MCF 10A (cell line): Measurements from ENCODE around the gene VPS25. TPM values are rescaled to one million over a fixed set of nuclear protein-coding genes. Genes with fewer than 3 reads are reported as not detected.

Source experiments
- BruUV-seq: library from RNA; stranded (reverse); fragments of 400-500 nt; replicated peaks from 2 replicates; lab custom pipeline; 2021; lab: Mats Ljungman, UMichigan
- CTCF ChIA-PET: fragments of 300-600 bp; sonication (Branson Sonifier 250); formaldehyde crosslinking; extraction: SDS; loops from one replicate; lab custom pipeline; 2021; ENCODE audit warnings: antibody characterized with exemption, inconsistent platforms; lab: Yijun Ruan, JAX
- POLR2A ChIA-PET: fragments of 300-600, 350-650 bp; sonication (Branson Sonifier 250); formaldehyde crosslinking; extraction: SDS; loops from one replicate; lab custom pipeline; 2020; ENCODE audit warnings: antibody characterized with exemption, inconsistent platforms; lab: Yijun Ruan, JAX
- DNase-seq: peaks from one replicate; pipeline ENCODE4 v3.0.0-alpha.2; 2018; ENCODE audit not compliant: unreplicated experiment
- H3K27ac Mint-ChIP-seq: one replicate; pipeline ENCODE4 v1.8.0; 2022; ENCODE audit warnings: mild to moderate bottlenecking, low read depth, mixed read lengths; ENCODE audit not compliant: unreplicated experiment
- H3K27me3 Mint-ChIP-seq: one replicate; pipeline ENCODE4 v1.8.0; 2022; ENCODE audit warnings: mixed read lengths; ENCODE audit not compliant: insufficient read depth, unreplicated experiment
- H3K36me3 Mint-ChIP-seq: one replicate; pipeline ENCODE4 v1.8.0; 2022; ENCODE audit warnings: mild to moderate bottlenecking, moderate library complexity, mixed read lengths; ENCODE audit not compliant: insufficient read depth, unreplicated experiment
- H3K4me1 Mint-ChIP-seq: one replicate; pipeline ENCODE4 v1.8.0; 2022; ENCODE audit warnings: mixed read lengths; ENCODE audit not compliant: insufficient read depth, unreplicated experiment
- H3K4me3 Mint-ChIP-seq: one replicate; pipeline ENCODE4 v1.8.0; 2022; ENCODE audit warnings: mild to moderate bottlenecking, moderate library complexity, mixed read lengths; ENCODE audit not compliant: unreplicated experiment
- H3K9me3 Mint-ChIP-seq: one replicate; pipeline ENCODE4 v1.8.0; 2022; ENCODE audit warnings: mixed read lengths; ENCODE audit not compliant: unreplicated experiment
- CTCF ChIP-seq: fragments of 200-600 bp; IDR thresholded peaks from one replicate; pipeline ENCODE4 v1.8.0; 2022; ENCODE audit warnings: antibody characterized with exemption, mild to moderate bottlenecking; ENCODE audit not compliant: unreplicated experiment
- intact Hi-C: fragments of 100-400 bp; cut with micrococcal nuclease; formaldehyde crosslinking; loops from 2 replicates; pipeline ENCODE4 v1.14.1; 2022
- total RNA-seq: library from RNA; stranded (reverse); gene quantifications from 2 replicates; pipeline ENCODE4 v1.2.3, GENCODE V29; 2022

VPS25 gene
- total RNA-seq, 1 experiment from 2014 or later, result 84.3 TPM

- DNase-seq, result no peak
- H3K27ac Mint-ChIP-seq, result no peak overlapping the region
- no peaks in the 10 kb centered on the region for H3K36me3 Mint-ChIP-seq
- H3K4me1 Mint-ChIP-seq, result peaks cover 11% of the 10 kb centered on the region
- H3K4me3 Mint-ChIP-seq, result no peak overlapping the region
- intact Hi-C loops, result no loop called here
- BruUV-seq, result no TSS peak
- ChIA-PET POLR2A (interaction anchor here (0.6 to 1.6 kb wide), 5 partner anchors 9 to 1417 kb away, joined by 3 to 6 read pairs (median 4); partner anchors contain the start of genes BECN1, RETREG3 and VPS25), CTCF (interaction anchor here (0.9 to 1.0 kb wide), 2 partner anchors 10 to 24 kb away, joined by 3 read pairs; no protein-coding TSS in a partner anchor)
- no peaks in the 10 kb centered on the region for H3K9me3 Mint-ChIP-seq
- no peak for TF ChIP-seq CTCF
- no peaks in the 10 kb centered on the region for H3K27me3 Mint-ChIP-seq
These were observed 14.0 kb downstream of the VPS25 start for GRCh38 chr17:42787266-42787665.

GRCh38 chr17:42791948-42792347 lies 18.7 kb downstream of the VPS25 start:
- no peak overlapping the region for H3K27ac Mint-ChIP-seq
- DNase-seq, result no peak
- POLR2A ChIA-PET, result interaction anchor here (0.6 to 1.2 kb wide), 3 partner anchors 19 to 1223 kb away, joined by 3 to 5 read pairs (median 3); partner anchors contain the start of genes TMEM101 and VPS25

GRCh38 chr17:42792545-42792944 lies 19.3 kb downstream of the VPS25 start:
- Mint-ChIP-seq H3K27ac (no peak overlapping the region), H3K36me3 (no peaks in the 10 kb centered on the region), H3K4me1 (peaks cover 11% of the 10 kb centered on the region), H3K27me3 (no peaks in the 10 kb centered on the region), H3K9me3 (no peaks in the 10 kb centered on the region), H3K4me3 (no peak overlapping the region)
- no peak for TF ChIP-seq CTCF
- intact Hi-C loops, result no loop called here
- BruUV-seq, result no TSS peak
- POLR2A ChIA-PET, result interaction anchor here (1.2 kb wide), 1 partner anchor 20 kb away, joined by 5 read pairs; the partner anchor contains the start of gene VPS25
- CTCF ChIA-PET, result interaction anchor here (0.6 kb wide), 1 partner anchor 33 kb away, joined by 4 read pairs; no protein-coding TSS in a partner anchor
- no peak for DNase-seq

More at GRCh38 chr17:42791948-42792347, 18.7 kb downstream of the VPS25 start:
- CTCF ChIA-PET, result interaction anchor here (0.6 kb wide), 2 partner anchors 33 to 226 kb away, joined by 4 to 5 read pairs; no protein-coding TSS in a partner anchor
- no TSS peak for BruUV-seq
- TF ChIP-seq CTCF, result no peak
- no peaks in the 10 kb centered on the region for H3K9me3 Mint-ChIP-seq
- intact Hi-C loops, result no loop called here
- H3K27me3 Mint-ChIP-seq, result no peaks in the 10 kb centered on the region
- peaks cover 11% of the 10 kb centered on the region for H3K4me1 Mint-ChIP-seq
- no peak overlapping the region for H3K4me3 Mint-ChIP-seq
- no peaks in the 10 kb centered on the region for H3K36me3 Mint-ChIP-seq

GRCh38 chr17:42795061-42795460 lies 21.8 kb downstream of the VPS25 start:
- Mint-ChIP-seq H3K27ac (no peak overlapping the region), H3K4me1 (peaks cover 17% of the 10 kb centered on the region), H3K36me3 (no peaks in the 10 kb centered on the region), H3K9me3 (no peaks in the 10 kb centered on the region), H3K27me3 (no peaks in the 10 kb centered on the region), H3K4me3 (no peak overlapping the region)
- TF ChIP-seq CTCF, result no peak
- no TSS peak for BruUV-seq
- ChIA-PET CTCF (interaction anchor here (1.5 kb wide), 1 partner anchor 14 kb away, joined by 3 read pairs; no protein-coding TSS in a partner anchor), POLR2A (interaction anchor here (1.0 to 1.4 kb wide), 2 partner anchors 21 to 28 kb away, joined by 3 to 6 read pairs; partner anchors contain the start of gene VPS25)
- no peak for DNase-seq
- intact Hi-C loops, result no loop called here
